Pancreas (tissue), 10 donors: ENCODE data around the gene LRMDA. TPM values are rescaled to one million over a fixed set of nuclear protein-coding genes. Genes with fewer than 3 reads are reported as not detected.

Experiments
- ATAC-seq, 4 donors: fragments of 200-7000 bp; cut with Tn5 transposase; one replicate each; pipeline versions ENCODE4 v1.8.0 to v1.9.1; 2020; ENCODE audit warnings: mild to moderate bottlenecking in 4 of 4, moderate library complexity in 4 of 4
- DNase-seq, 6 donors: peaks; one replicate each; pipeline ENCODE4 v3.0.0-alpha.2; 2020
- FAIRE-seq: peaks from 2 replicates; lab custom pipeline; 2012; peaks lifted over from hg19 to GRCh38; lab: Jason Lieb, UNC
- H3K27ac ChIP-seq, 4 donors: fragments of 200-600 bp; sonication (generic); 1 replicate in 3 of 4; 2 replicates in 1 of 4; pipeline versions ENCODE4 v1.5.0 to v1.8.0; 2020
- H3K27me3 ChIP-seq, 4 donors: fragments of 200-600 bp; one replicate each; pipeline ENCODE4 v1.8.0; 2021
- H3K36me3 ChIP-seq, 3 donors: fragments of 200-600 bp; sonication (generic) in 1 of 3; one replicate each; pipeline versions ENCODE4 v1.5.0 to v1.8.0; 2020 to 2021
- H3K4me1 ChIP-seq, 3 donors: fragments of 200-600 bp; one replicate each; pipeline ENCODE4 v1.8.0; 2021
- H3K4me3 ChIP-seq, 4 donors: fragments of 200-600 bp; sonication (generic) in 2 of 4; one replicate each; pipeline versions ENCODE4 v1.5.0 to v1.8.0; 2020 to 2021
- H3K9me3 ChIP-seq, 4 donors: fragments of 200-600 bp; one replicate each; pipeline ENCODE4 v1.8.0; 2021
- WGBS, 2 donors: extraction: QIAGEN DNeasy Blood & Tissue Kit; methylation state at CpG; one replicate each; pipeline ENCODE4 v1.1.7; 2013; 5-methylcytosine and 5-hydroxymethylcytosine counted together
- intact Hi-C, 3 donors: fragments of 100-400 bp; cut with DNase I; formaldehyde crosslinking; loops; one replicate each; pipeline versions ENCODE4 v1.11.1 to v1.14.2; 2022
- polyA plus RNA-seq, 2 donors: library from polyadenylated mRNA; stranded (reverse); fragments of 200-250 nt; gene quantifications; one replicate each; pipeline ENCODE4 v1.2.3, GENCODE V29; 2013
- total RNA-seq, 6 donors: library from RNA; stranded (reverse); fragmentation: NEBNext Ultra II Directional in 4 of 6; extraction: Animal tissue kit (Norgen Biotek cat#: 25700) in 4 of 6; gene quantifications; one replicate each; pipeline versions ENCODE4 v1.2.1 to v1.2.4, GENCODE V29; 2021 to 2023
- TF ChIP-seq, protein P1 (sequence below), 4 donors: fragments of 200-600 bp; sonication (generic) in 3 of 4; IDR thresholded peaks; one replicate each; pipeline versions ENCODE4 v1.5.0 to v1.8.0; 2021; ENCODE audit warnings: antibody characterized with exemption in 4 of 4
- donor health status: healthy with polysubstance abuse.
- donor health status: DM: no; HTN: no; CAD: no; lungs with moderate emphysema.
- donor health status: DM: no; HTN: no; CAD: no.
- donor health status: control.
- donor health status: control.
- donor health status: Bipolar disorder and iron deficiency.
- donor health status: DM: yes; HTN: yes; CAD: no.
- donor health status: DM: no; HTN: no; CAD: no.
- donor health status: DM: no; HTN: no; CAD: no.
- donor health status: DM: yes; HTN: yes; CAD: no.

LRMDA gene
- total and polyA plus RNA-seq, 8 donors: 4.6 to 21.2 (median 13.4) TPM

DNA sequence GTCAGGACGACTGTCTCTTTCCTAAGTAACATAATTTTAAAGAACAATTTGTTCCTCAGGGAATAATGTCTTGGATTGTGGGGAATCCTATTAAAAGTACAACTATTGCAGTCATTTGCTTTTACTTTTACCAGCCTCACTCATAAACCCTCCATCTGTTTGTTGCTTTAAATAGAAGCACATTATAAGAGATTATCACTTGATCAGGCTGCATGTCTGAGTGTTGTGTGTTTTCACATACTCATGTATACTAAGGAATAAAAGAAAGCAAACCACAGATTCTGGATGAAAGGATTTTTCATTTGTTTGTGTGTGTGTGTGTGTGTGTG is 1128.4 kb downstream of the LRMDA start:
- no peaks in the 10 kb centered on the region for H3K27me3 ChIP-seq
- DNase-seq (no peak), ATAC-seq (no peak), FAIRE-seq (no peak)
- no peak overlapping the region for H3K4me3 ChIP-seq
- no peaks in the 10 kb centered on the region for H3K36me3 ChIP-seq
- TF ChIP-seq, protein P1, sequence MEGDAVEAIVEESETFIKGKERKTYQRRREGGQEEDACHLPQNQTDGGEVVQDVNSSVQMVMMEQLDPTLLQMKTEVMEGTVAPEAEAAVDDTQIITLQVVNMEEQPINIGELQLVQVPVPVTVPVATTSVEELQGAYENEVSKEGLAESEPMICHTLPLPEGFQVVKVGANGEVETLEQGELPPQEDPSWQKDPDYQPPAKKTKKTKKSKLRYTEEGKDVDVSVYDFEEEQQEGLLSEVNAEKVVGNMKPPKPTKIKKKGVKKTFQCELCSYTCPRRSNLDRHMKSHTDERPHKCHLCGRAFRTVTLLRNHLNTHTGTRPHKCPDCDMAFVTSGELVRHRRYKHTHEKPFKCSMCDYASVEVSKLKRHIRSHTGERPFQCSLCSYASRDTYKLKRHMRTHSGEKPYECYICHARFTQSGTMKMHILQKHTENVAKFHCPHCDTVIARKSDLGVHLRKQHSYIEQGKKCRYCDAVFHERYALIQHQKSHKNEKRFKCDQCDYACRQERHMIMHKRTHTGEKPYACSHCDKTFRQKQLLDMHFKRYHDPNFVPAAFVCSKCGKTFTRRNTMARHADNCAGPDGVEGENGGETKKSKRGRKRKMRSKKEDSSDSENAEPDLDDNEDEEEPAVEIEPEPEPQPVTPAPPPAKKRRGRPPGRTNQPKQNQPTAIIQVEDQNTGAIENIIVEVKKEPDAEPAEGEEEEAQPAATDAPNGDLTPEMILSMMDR (IDR thresholded peaks at IDR 0.05): no peak
- peaks cover 8 to 17% (median 12%) of the 10 kb centered on the region in 3 donors for H3K4me1 ChIP-seq
- 85 to 97% methylated on average over 1 of the region's 1 CpG for WGBS, 2 donors
- intact Hi-C loops: no loop called here
- H3K27ac ChIP-seq: no peak overlapping the region
- no peaks in the 10 kb centered on the region for H3K9me3 ChIP-seq

DNA sequence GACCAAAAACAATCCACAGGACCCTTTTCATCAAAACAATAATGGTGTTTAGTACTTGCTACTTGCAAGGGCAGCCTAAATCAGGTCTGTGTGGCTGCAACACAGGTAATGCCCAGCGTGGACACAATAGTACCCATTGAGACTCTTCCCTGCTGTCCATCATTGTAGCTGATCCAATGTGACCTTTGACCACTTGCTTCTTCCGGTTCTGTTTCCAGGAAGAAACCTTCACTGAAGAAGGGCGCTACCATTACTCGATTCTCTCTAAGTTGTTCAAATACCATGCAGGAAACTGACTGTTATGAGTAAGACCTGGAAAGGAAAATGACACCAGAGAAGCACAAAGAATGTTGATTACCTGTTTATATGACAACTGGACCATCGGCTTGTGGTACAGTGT is 1128.9 kb downstream of the LRMDA start:
- intact Hi-C loops: no loop called here
- TF ChIP-seq, protein P1 (IDR thresholded peaks at IDR 0.05): no peak
- Histone ChIP-seq H3K36me3 (no peaks in the 10 kb centered on the region), H3K4me1 (peaks cover 8 to 17% (median 12%) of the 10 kb centered on the region in 3 donors), H3K27ac (no peak overlapping the region), H3K9me3 (no peaks in the 10 kb centered on the region), H3K27me3 (no peaks in the 10 kb centered on the region), H3K4me3 (no peak overlapping the region)
- ATAC-seq (no peak), FAIRE-seq (no peak), DNase-seq (no peak)
- WGBS, 2 donors: 87 to 90% methylated on average over 5 of the region's 5 CpGs

DNA sequence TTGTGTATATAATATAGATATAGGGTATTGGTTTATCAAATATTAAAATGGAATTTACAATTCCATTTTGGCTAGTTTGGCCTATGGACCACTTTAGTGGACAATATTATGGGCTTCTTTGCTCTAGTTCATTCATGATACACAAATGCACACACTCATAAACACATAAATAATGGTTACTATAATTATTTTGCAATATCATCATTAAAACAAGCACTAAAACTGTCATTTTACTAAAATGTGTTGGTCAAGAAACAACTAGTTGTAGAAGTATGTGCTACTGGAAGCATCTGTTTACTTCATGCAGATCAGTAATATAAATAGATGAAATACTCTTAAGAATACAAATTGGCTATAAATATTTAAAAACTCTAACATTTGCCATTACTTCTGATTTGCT is 1131.9 kb downstream of the LRMDA start:
- FAIRE-seq (no peak), DNase-seq (no peak), ATAC-seq (no peak)
- H3K4me1 ChIP-seq: peaks cover 3 to 14% (median 7%) of the 10 kb centered on the region in 3 donors
- no peak overlapping the region for H3K4me3 ChIP-seq
- H3K9me3 ChIP-seq: no peaks in the 10 kb centered on the region
- H3K27ac ChIP-seq: no peak overlapping the region
- TF ChIP-seq, protein P1 (IDR thresholded peaks at IDR 0.05): no peak
- H3K27me3 ChIP-seq: no peaks in the 10 kb centered on the region
- no peaks in the 10 kb centered on the region for H3K36me3 ChIP-seq
- intact Hi-C loops: no loop called here

DNA sequence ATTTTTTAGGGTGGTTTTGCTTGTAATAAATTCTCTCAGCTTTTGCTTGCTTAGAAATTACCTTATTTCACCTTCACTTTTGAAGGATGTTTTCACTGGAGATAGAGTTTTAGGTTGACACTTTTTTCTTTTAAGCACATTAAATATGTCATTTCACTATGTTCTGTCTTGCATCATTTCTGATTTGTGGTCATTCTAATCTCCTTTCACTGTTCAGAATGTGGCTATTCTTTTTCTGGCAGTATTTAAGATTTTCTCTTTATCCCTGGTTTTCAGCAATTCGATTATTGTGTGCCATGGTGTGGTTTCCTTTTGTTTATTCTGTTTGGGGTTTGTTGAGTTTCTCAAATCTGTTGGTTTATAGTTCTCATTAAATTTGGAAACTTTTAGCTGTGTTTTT is 1140.6 kb downstream of the LRMDA start:
- no peaks in the 10 kb centered on the region for H3K36me3 ChIP-seq
- intact Hi-C loops: no loop called here
- H3K9me3 ChIP-seq: no peaks in the 10 kb centered on the region
- DNase-seq: no peak
- no peaks in the 10 kb centered on the region for H3K27me3 ChIP-seq
- TF ChIP-seq, protein P1 (IDR thresholded peaks at IDR 0.05): no peak
- H3K4me3 ChIP-seq: no peak overlapping the region
- WGBS, 2 donors: 94 to 100% methylated on average over 1 of the region's 1 CpG
- FAIRE-seq: no peak
- H3K4me1 ChIP-seq: no peaks in the 10 kb centered on the region
- ATAC-seq: no peak
- H3K27ac ChIP-seq: no peak overlapping the region

DNA sequence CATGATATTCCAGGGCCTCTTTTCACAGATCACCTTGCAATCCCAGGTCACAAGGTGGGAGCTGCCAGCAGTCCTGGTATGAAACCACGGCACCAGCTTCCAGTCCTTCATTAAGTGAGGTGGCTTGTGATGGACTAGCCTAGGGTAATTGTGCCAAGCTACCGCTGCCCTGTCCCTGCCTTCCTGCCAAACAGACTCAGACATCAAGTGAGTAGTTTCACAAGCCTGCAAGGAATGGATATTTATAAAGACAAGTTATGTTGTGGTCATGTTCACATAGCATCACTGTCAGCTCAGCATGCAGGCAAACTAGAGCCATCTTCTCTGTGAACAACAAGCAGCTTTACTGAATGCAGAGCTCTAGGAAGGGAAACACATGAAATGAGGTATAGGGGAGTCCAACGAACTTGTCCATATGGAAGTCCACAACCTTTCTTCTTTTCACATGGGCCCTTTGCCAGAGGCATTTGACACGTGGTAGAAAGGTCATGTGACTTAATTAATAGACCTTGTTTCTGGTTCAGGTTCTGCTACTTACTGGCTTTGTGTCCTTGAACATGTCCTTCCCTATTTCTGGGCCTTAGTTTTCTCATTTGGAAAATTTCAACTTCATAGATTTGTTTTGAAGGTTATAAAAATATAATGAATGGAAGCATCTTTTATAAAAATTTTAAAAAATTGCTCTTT is 1145.0 kb downstream of the LRMDA start:
- no peak for FAIRE-seq
- intact Hi-C loops: no loop called here

More for the DNA sequence above, 1145.0 kb downstream of the LRMDA start:
- peak in 2 of 4 donors; percentile 26 to 48 for ATAC-seq
- WGBS, 2 donors: 44 to 52% methylated on average over 4 of the region's 4 CpGs
- Histone ChIP-seq H3K4me1 (peaks cover 4 to 8% (median 7%) of the 10 kb centered on the region in 3 donors), H3K9me3 (no peaks in the 10 kb centered on the region), H3K4me3 (no peak overlapping the region), H3K27ac (no peak overlapping the region), H3K36me3 (no peaks in the 10 kb centered on the region), H3K27me3 (no peaks in the 10 kb centered on the region)
- no peak for DNase-seq
- TF ChIP-seq, protein P1 (IDR thresholded peaks at IDR 0.05): no peak
